A549 treated with AZD2906 at 1 μM for 4 hours (cell line): ENCODE measurements around the gene SMIM41. TPM values are rescaled to one million over a fixed set of nuclear protein-coding genes. Genes with fewer than 3 reads are reported as not detected.

Source experiments
- total RNA-seq: library from RNA; stranded (reverse); fragments of 200-300 nt; extraction: Qiagen RNA extraction; gene quantifications from 5 replicates; pipeline ENCODE4 v1.2.3, GENCODE V29; 2022

SMIM41 gene
- total RNA-seq, result not detected in 5 replicates

DNA sequence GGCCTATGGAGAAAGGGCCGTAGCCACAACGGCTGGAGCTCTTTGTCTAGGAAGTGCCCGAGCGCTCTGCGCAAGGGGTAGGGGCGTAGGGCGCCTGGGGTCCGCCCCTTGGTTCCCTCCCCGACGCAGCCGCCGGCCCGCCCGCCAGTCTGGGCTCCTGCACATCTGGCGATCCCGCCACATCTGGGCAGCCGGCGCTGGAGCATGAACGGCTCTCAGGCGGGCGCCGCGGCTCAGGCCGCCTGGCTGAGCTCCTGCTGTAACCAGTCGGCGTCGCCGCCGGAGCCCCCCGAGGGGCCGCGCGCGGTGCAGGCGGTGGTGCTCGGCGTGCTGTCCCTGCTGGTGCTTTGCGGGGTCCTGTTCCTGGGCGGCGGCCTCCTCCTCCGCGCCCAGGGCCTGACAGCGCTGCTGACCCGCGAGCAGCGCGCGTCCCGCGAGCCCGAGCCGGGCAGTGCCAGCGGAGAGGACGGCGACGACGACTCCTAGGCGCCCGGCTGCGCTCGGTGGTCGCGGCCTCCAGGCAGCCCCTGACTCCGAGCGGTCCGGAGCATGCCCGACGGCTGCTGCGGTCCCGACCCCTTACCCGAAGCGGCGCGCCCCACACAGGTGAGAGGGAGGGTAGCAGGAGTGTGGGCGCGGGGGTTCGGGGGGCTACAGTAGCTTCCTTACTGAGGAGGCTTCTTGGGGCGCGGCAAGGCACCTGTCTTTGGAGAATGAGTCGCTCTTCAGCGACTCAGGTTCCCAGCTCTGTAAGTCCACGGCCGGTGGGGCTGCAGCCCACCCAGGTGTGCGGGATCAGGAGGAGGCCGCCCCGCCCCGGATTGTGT, at the start of gene SMIM41:
Gene SMIM41, plus strand, starts transcription at position 129 of the 827 bp plus-strand sequence. Its CDS starts 76 bp downstream, at position 205.

GRCh38 chr12:52050758-52051541, 28.6 kb upstream of the SMIM41 start, which contains the start of gene NR4A1:
NR4A1 (plus strand) TSS chr12:52051442; CDS start chr12:52054329, 2,887 bp downstream.

DNA sequence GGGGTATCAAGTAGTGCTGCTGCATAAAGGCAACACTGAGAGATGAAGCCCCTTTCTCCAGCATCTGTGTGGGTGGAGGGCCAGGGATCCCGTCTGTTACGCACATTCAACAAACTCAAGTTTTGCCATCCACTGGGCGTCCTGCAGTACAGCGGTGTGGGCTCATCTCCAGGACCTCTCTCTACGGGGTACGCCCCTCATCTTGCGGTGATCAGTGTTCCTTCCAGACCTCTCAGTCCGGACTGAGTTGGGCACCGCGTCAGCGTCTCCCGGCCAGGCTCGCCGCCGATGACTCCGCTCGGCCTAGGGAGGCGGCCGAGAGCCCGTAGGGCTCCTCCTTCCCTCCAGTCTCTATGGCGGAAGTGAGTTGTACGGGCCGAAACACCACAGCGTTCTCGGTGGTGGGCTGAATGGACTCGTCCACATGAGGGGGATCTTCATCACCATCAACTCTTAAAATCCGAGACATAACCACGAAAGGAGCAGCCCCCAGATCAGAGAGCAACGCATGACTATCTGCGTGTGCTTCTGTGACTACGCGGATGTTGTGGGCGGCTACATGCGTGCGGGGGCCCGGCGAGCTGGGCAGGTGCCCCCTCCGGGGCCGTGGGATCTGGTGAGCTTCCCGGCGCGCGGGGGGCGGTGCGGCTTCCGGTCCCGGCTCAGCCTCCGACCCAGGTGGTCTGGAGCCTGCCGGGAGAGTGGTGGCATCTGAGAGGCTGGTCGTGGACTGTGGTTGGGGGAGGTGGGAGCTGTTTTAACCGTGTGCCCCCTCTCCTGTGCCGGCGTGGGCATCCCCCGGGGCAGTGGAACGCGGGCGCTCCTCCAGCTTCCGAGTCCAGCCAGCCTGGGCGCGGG, 9.9 kb upstream of the SMIM41 start, which contains the start of gene ATG101:
Gene ATG101, plus strand, starts transcription at position 652 of the 858 bp plus-strand sequence. CDS start 3,673 bp downstream, outside the sequence.

Other genes with a start within 250 kb of the SMIM41 start
- gene FIGNL2, start 231.0 kb upstream of the SMIM41 start, total RNA-seq, result 0.21 to 0.29 TPM (median 0.28 TPM) in 5 replicates
- gene ANKRD33, start 191.6 kb upstream of the SMIM41 start, total RNA-seq, result 0.05 to 0.11 TPM (median 0.07 TPM) in 4 of 5 replicates, not detected in the other
- 0.08 to 0.35 TPM (median 0.15 TPM) in 5 replicates for gene ACVRL1, start 172.2 kb upstream of the SMIM41 start, total RNA-seq
- 14.9 to 19.7 TPM (median 17.0 TPM) in 5 replicates for gene ACVR1B, start 128.0 kb upstream of the SMIM41 start, total RNA-seq
- 0.60 to 1.1 TPM (median 0.95 TPM) in 5 replicates for gene TAMALIN, start 72.8 kb upstream of the SMIM41 start, total RNA-seq
- gene NR4A1, start 28.3 kb upstream of the SMIM41 start, total RNA-seq, result 32.2 to 49.7 TPM (median 37.1 TPM) in 5 replicates
- 89.1 to 102 TPM (median 96.9 TPM) in 5 replicates for gene ATG101, start 9.7 kb upstream of the SMIM41 start, total RNA-seq
- 32.8 to 47.3 TPM (median 38.9 TPM) in 5 replicates for gene KRT80, start 112.3 kb downstream of the SMIM41 start, total RNA-seq
- gene KRT7, start 153.5 kb downstream of the SMIM41 start, total RNA-seq, result 5,269 to 6,220 TPM (median 5,903 TPM) in 5 replicates
- gene KRT86, start 194.9 kb downstream of the SMIM41 start, total RNA-seq, result 30.0 to 47.3 TPM (median 45.3 TPM) in 5 replicates
- gene KRT81, start 211.8 kb downstream of the SMIM41 start, total RNA-seq, result 3,224 to 4,157 TPM (median 4,024 TPM) in 5 replicates
- gene KRT83, start 241.7 kb downstream of the SMIM41 start, total RNA-seq, result 3.3 to 6.3 TPM (median 5.5 TPM) in 5 replicates